ENCODE data around the gene TMEM247. TPM values are rescaled to one million over a fixed set of nuclear protein-coding genes. Genes with fewer than 3 reads are reported as not detected.

Gene TMEM247
- total and polyA plus RNA-seq, 10 of the 15 experiments (the other 5 are each of a cell fraction or from before 2014, with no cell fraction given), result not detected

GRCh38 chr2:46435796-46436360 is 43.5 kb upstream of the TMEM247 start (continued):
- no peak for TF ChIP-seq FOXM1 (IDR thresholded peaks at IDR 0.05; ENCODE audit: low read depth, low read length)
- no peak for TF ChIP-seq SREBF1 (IDR thresholded peaks at IDR 0.05; ENCODE audit: low read length)
- no peak for TF ChIP-seq MXI1 (IDR thresholded peaks at IDR 0.05; ENCODE audit: low read depth, low read length)
- TF ChIP-seq RAD51 (IDR thresholded peaks at IDR 0.05), result no peak
- no peak for TF ChIP-seq ZNF274 (IDR thresholded peaks at IDR 0.05; ENCODE audit: insufficient read depth, insufficient read length)
- TF ChIP-seq NFYA (IDR thresholded peaks at IDR 0.05; ENCODE audit: borderline replicate concordance, low read depth, low read length), result no peak
- no peak for TF ChIP-seq CREM (IDR thresholded peaks at IDR 0.05; ENCODE audit: low read depth)
- no peak for TF ChIP-seq MEF2A (IDR thresholded peaks at IDR 0.05; ENCODE audit: insufficient read depth, low read depth, low read length)

GRCh38 chr2:46436800-46437199 is 42.6 kb upstream of the TMEM247 start:
- H3K9me3 ChIP-seq (replicated peaks; ENCODE audit: control insufficient read depth, insufficient read depth, low read length), result no peaks in the 10 kb centered on the region
- TF ChIP-seq SMAD5 (IDR thresholded peaks at IDR 0.05; ENCODE audit: low read depth) (no peak), ZNF592 (IDR thresholded peaks at IDR 0.05) (no peak), SIN3A (IDR thresholded peaks at IDR 0.05; ENCODE audit: low read depth, low read length) (no peak)
- ATAC-seq (no peak), DNase-seq (ENCODE audit: low read depth, low spot score) (no peak), FAIRE-seq (no peak)
- BruUV-seq (replicated peaks), result no TSS peak
- no peak overlapping the region for H3K9ac ChIP-seq (ENCODE audit: control insufficient read depth, insufficient read depth, low read length)
- ChIA-PET RAD21 (ENCODE audit: unreplicated experiment) (interaction anchor here (1.3 kb wide), 1 partner anchor 22 kb away, joined by 3 read pairs; no protein-coding TSS in a partner anchor), SMC1A (ENCODE audit: uncharacterized antibody, unreplicated experiment) (interaction anchor here (1.5 to 1.7 kb wide), 2 partner anchors 14 to 24 kb away, joined by 3 to 7 read pairs; no protein-coding TSS in a partner anchor), CTCF (interaction anchor here (1.1 to 1.4 kb wide), 3 partner anchors 23 to 213 kb away, joined by 3 to 4 read pairs (median 3); no protein-coding TSS in a partner anchor), POLR2A (no interaction called here)
- no peaks in the 10 kb centered on the region for H3K4me1 ChIP-seq (ENCODE audit: control insufficient read depth, insufficient read depth, low read length)
- H3K36me3 ChIP-seq (ENCODE audit: control insufficient read depth in 2 of 2, insufficient read depth in 2 of 2, low read length in 1 of 2), result no peaks in the 10 kb centered on the region
- H3K79me2 ChIP-seq (ENCODE audit: control insufficient read depth, insufficient read depth, low read length), result no peaks in the 10 kb centered on the region
- no peaks in the 10 kb centered on the region; a peak in 2 of 4 replicates for H3K27me3 ChIP-seq (replicated peaks in 1 of 2; ENCODE audit: control insufficient read depth in 2 of 2, insufficient read depth in 2 of 2, low read length in 1 of 2)
- no peak overlapping the region for H3K27ac ChIP-seq (ENCODE audit: control insufficient read depth, insufficient read depth)
- in situ Hi-C loops (cut with MboI), result no loop called here
- no peaks in the 10 kb centered on the region for H4K20me1 ChIP-seq (ENCODE audit: control insufficient read depth, insufficient read depth)
- intact Hi-C loops (cut with micrococcal nuclease; ENCODE audit: unreplicated experiment), result no loop called here
- no peak overlapping the region for H3K4me3 ChIP-seq
- H3K4me2 ChIP-seq (ENCODE audit: control insufficient read depth, insufficient read depth), result no peak overlapping the region
- H2AFZ ChIP-seq (ENCODE audit: control insufficient read depth, low read depth, low read length), result no peak overlapping the region

All from GM12878 (cell line).